Measurements from ENCODE around the gene SLC39A9. TPM values are rescaled to one million over a fixed set of nuclear protein-coding genes. Genes with fewer than 3 reads are reported as not detected.

Gene SLC39A9
- total and polyA plus RNA-seq, 2 experiments from 2014 or later, result 17.7 to 48.1 TPM

- H3K36me3 Mint-ChIP-seq (ENCODE audit: low read depth), result peaks cover 24% of the 10 kb centered on the region
- peak overlapping the region; percentile 92 for H3K4me3 Mint-ChIP-seq
- ATAC-seq, result no peak
- TF ChIP-seq POLR2AphosphoS5 (IDR thresholded peaks at IDR 0.05; ENCODE audit: low read depth), result no peak
- no peak for TF ChIP-seq EZH2phosphoT487 (IDR thresholded peaks at IDR 0.05; ENCODE audit: unreplicated experiment)
- TF ChIP-seq CREB1 (CRISPR knock-in tag; IDR thresholded peaks at IDR 0.05; ENCODE audit: low read depth), result no peak
- TF ChIP-seq EZH2 (IDR thresholded peaks at IDR 0.05; ENCODE audit: low read depth, unreplicated experiment), result no peak
- no peak for TF ChIP-seq ZNF331 (CRISPR knock-in tag; IDR thresholded peaks at IDR 0.05; ENCODE audit: low read depth)
- TF ChIP-seq ZNF462 (CRISPR knock-in tag; IDR thresholded peaks at IDR 0.05), result no peak
- TF ChIP-seq REST (IDR thresholded peaks at IDR 0.05; ENCODE audit: unreplicated experiment), result no peak
- TF ChIP-seq ZNF114 (CRISPR knock-in tag; IDR thresholded peaks at IDR 0.05), result no peak
- TF ChIP-seq ETS1 (IDR thresholded peaks at IDR 0.05), result no peak
- no peak for TF ChIP-seq NANOG (IDR thresholded peaks at IDR 0.05; ENCODE audit: borderline replicate concordance)
- TF ChIP-seq CTCF (conservative IDR thresholded peaks at IDR 0.05; ENCODE audit: low read depth in 2 of 2), result no peak
- TF ChIP-seq STAT1 (IDR thresholded peaks at IDR 0.05; ENCODE audit: unreplicated experiment), result no peak
- peaks cover 12% of the 10 kb centered on the region for H3K36me3 ChIP-seq (ENCODE audit: insufficient read depth)
- H3K4me3 ChIP-seq, result peak overlapping the region; percentile 87
- no peak overlapping the region for H3K27ac ChIP-seq (ENCODE audit: low read depth)
- peaks cover 92% of the 10 kb centered on the region for H3K79me2 ChIP-seq (replicated peaks; ENCODE audit: insufficient read depth)
- DNase-seq (ENCODE audit: low spot score), result no peak
- H3K4me2 ChIP-seq, result peak overlapping the region; percentile 96
- peaks cover 22% of the 10 kb centered on the region for H3K4me1 ChIP-seq (ENCODE audit: insufficient read depth)
- H4K20me1 ChIP-seq (replicated peaks; ENCODE audit: insufficient read depth), result peaks cover 19% of the 10 kb centered on the region
- no peaks in the 10 kb centered on the region for H3K27me3 ChIP-seq (ENCODE audit: insufficient read depth)
- H2AFZ ChIP-seq, result no peak overlapping the region
- H3K9me3 Mint-ChIP-seq, result no peaks in the 10 kb centered on the region
- no peak overlapping the region for H3K27ac Mint-ChIP-seq
- H3K9me2 ChIP-seq (ENCODE audit: insufficient read depth), result no peaks in the 10 kb centered on the region
- H3K27me3 Mint-ChIP-seq (ENCODE audit: insufficient read depth, low read depth, poor library complexity), result peaks cover 9% of the 10 kb centered on the region
- H3F3A ChIP-seq (replicated peaks; ENCODE audit: low read depth), result no peaks in the 10 kb centered on the region
- peaks cover 28% of the 10 kb centered on the region for H3K4me1 Mint-ChIP-seq
Measured at GRCh38 chr14:69399750-69400149, 1.3 kb downstream of the SLC39A9 start.

All from GM23338 (cell line).